DOHH2 (cell line): Measurements from ENCODE around the gene ICE2.

ENCODE experiments used
- H3F3A ChIP-seq: fragments of 200-600 bp; sonication (generic), shearing (Covaris generic); 2 replicates; pipeline ENCODE4 v1.6.0; 2016; ENCODE audit warnings: antibody characterized with exemption, mild to moderate bottlenecking; ENCODE audit not compliant: control insufficient read depth, insufficient read depth
- H3K27ac ChIP-seq: fragments of 200-600 bp; sonication (generic); 2 replicates; pipeline ENCODE4 v1.5.1; 2014; ENCODE audit warnings: low read depth, mild to moderate bottlenecking, low read length, moderate library complexity
- H3K27me3 ChIP-seq: fragments of 200-600 bp; sonication (generic); 2 replicates; pipeline ENCODE4 v1.6.1; 2014; ENCODE audit warnings: mild to moderate bottlenecking, low read length, mixed read lengths; ENCODE audit not compliant: control insufficient read depth
- H3K36me3 ChIP-seq: fragments of 200-600 bp; sonication (generic); 2 replicates; pipeline ENCODE4 v1.6.1; 2014; ENCODE audit warnings: mild to moderate bottlenecking, low read length, moderate library complexity, mixed read lengths; ENCODE audit not compliant: control insufficient read depth
- H3K4me1 ChIP-seq: fragments of 200-600 bp; sonication (generic); 2 replicates; pipeline ENCODE4 v1.6.1; 2014; ENCODE audit warnings: mild to moderate bottlenecking, low read length, mixed read lengths; ENCODE audit not compliant: control insufficient read depth
- H3K4me2 ChIP-seq: fragments of 200-600 bp; sonication (generic); 2 replicates; pipeline ENCODE4 v1.6.0; 2014; ENCODE audit warnings: mild to moderate bottlenecking, low read length, moderate library complexity
- H3K4me3 ChIP-seq: fragments of 200-600 bp; sonication (generic); 2 replicates; pipeline ENCODE4 v1.5.1; 2014; ENCODE audit warnings: mild to moderate bottlenecking, low read length, mixed read lengths
- H3K79me2 ChIP-seq: fragments of 200-600 bp; sonication (generic); 2 replicates; pipeline ENCODE4 v1.6.1; 2014; ENCODE audit warnings: mild to moderate bottlenecking, low read length, mixed read lengths; ENCODE audit not compliant: control insufficient read depth
- H3K9me2 ChIP-seq: fragments of 200-600 bp; sonication (generic); replicated peaks from 2 replicates; pipeline ENCODE4 v1.6.1; 2014; ENCODE audit warnings: mild to moderate bottlenecking, low read length, mixed read lengths; ENCODE audit not compliant: control insufficient read depth
- H3K9me3 ChIP-seq: fragments of 200-600 bp; sonication (generic); 2 replicates; pipeline ENCODE4 v1.6.1; 2014; ENCODE audit warnings: antibody characterized with exemption, low read length, mixed read lengths; ENCODE audit not compliant: control insufficient read depth, insufficient read depth
- H4K20me1 ChIP-seq: fragments of 200-600 bp; sonication (generic); 2 replicates; pipeline ENCODE4 v1.6.0; 2014; ENCODE audit warnings: low read depth, mild to moderate bottlenecking, antibody characterized with exemption, low read length, moderate library complexity; ENCODE audit not compliant: control insufficient read depth, insufficient read depth
- CTCF ChIP-seq: fragments of 200-600 bp; sonication (generic); IDR thresholded peaks from one replicate; pipeline ENCODE4 v1.5.1; 2014; ENCODE audit warnings: antibody characterized with exemption, mild to moderate bottlenecking, low read depth, low read length; ENCODE audit not compliant: poor library complexity, severe bottlenecking
- EZH2phosphoT487 ChIP-seq: fragments of 200-600 bp; sonication (generic); IDR thresholded peaks from 2 replicates; pipeline ENCODE4 v1.6.1; 2017; ENCODE audit warnings: borderline replicate concordance, mild to moderate bottlenecking, antibody characterized with exemption, low read length, moderate library complexity, mixed read lengths

Gene ICE2

GRCh38 chr15:60448668-60449360, 30.1 kb downstream of the ICE2 start:
- Histone ChIP-seq H3K4me1 (no peaks in the 10 kb centered on the region), H3K36me3 (peaks cover 57% of the 10 kb centered on the region), H3K79me2 (no peaks in the 10 kb centered on the region), H3K27me3 (no peaks in the 10 kb centered on the region), H3K4me3 (no peak overlapping the region), H3K9me2 (no peaks in the 10 kb centered on the region), H3K27ac (no peak overlapping the region), H3K4me2 (no peak overlapping the region), H4K20me1 (no peaks in the 10 kb centered on the region), H3K9me3 (no peaks in the 10 kb centered on the region), H3F3A (no peaks in the 10 kb centered on the region)
- TF ChIP-seq EZH2phosphoT487 (no peak), CTCF (no peak)

GRCh38 chr15:60444289-60444912, 34.5 kb downstream of the ICE2 start:
- no peak for TF ChIP-seq CTCF
- Histone ChIP-seq H4K20me1 (no peaks in the 10 kb centered on the region), H3K27me3 (no peaks in the 10 kb centered on the region), H3K27ac (no peak overlapping the region), H3K4me3 (no peak overlapping the region), H3K36me3 (peaks cover 49% of the 10 kb centered on the region), H3F3A (no peaks in the 10 kb centered on the region), H3K79me2 (no peaks in the 10 kb centered on the region), H3K9me2 (no peaks in the 10 kb centered on the region), H3K9me3 (no peaks in the 10 kb centered on the region), H3K4me1 (no peaks in the 10 kb centered on the region), H3K4me2 (no peak overlapping the region)

DNA sequence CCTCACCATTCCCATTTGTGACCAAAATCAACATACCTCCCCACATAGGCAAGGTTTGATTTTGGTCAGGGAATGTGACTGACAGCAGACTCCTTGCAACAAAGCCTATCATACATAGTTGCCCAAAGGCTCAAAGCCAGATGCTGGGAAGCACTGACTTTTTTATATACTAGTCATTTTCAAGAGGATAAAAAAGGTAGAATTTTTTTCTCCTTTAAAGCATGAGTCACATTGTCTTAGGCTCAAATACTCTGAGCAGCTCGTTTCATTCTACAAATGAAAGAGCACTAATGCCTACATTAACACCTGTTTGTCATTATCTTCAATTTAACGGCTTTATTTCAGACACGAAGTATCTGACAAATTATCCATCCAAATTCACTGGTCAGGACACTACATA, 36.2 kb downstream of the ICE2 start:
- no peaks in the 10 kb centered on the region for H3K9me3 ChIP-seq
- no peak overlapping the region for H3K4me2 ChIP-seq
- no peak overlapping the region for H3K4me3 ChIP-seq
- no peaks in the 10 kb centered on the region for H4K20me1 ChIP-seq
- no peak for TF ChIP-seq CTCF
- TF ChIP-seq EZH2phosphoT487 = no peak
- no peaks in the 10 kb centered on the region for H3K79me2 ChIP-seq
- H3K27ac ChIP-seq = no peak overlapping the region
- H3K36me3 ChIP-seq = peaks cover 37% of the 10 kb centered on the region
- H3F3A ChIP-seq = no peaks in the 10 kb centered on the region
- H3K9me2 ChIP-seq = no peaks in the 10 kb centered on the region
- no peaks in the 10 kb centered on the region for H3K4me1 ChIP-seq
- H3K27me3 ChIP-seq = no peaks in the 10 kb centered on the region
